Measurements from ENCODE around the gene B3GAT1.

Gene B3GAT1

GRCh38 chr11:134358165-134358855 is 53.7 kb downstream of the B3GAT1 start:
- Histone ChIP-seq H3K36me3 (replicated peaks; ENCODE audit: low read depth, low read length) (no peaks in the 10 kb centered on the region), H2AFZ (ENCODE audit: low read depth, low read length) (no peak overlapping the region), H3K4me2 (ENCODE audit: low read length) (no peak overlapping the region), H3K27me3 (ENCODE audit: low read depth, low read length) (peaks cover 23% of the 10 kb centered on the region), H3K9ac (ENCODE audit: low read length) (no peak overlapping the region), H3K27ac (ENCODE audit: low read length) (no peak overlapping the region), H3K9me3 (ENCODE audit: insufficient read depth, low read length) (no peaks in the 10 kb centered on the region), H4K20me1 (ENCODE audit: insufficient read depth, low read length) (no peaks in the 10 kb centered on the region), H3K4me1 (ENCODE audit: low read length) (peaks cover 4% of the 10 kb centered on the region; the same call in 1 of the 2 replicates), H3K79me2 (ENCODE audit: low read length) (no peaks in the 10 kb centered on the region), H3K4me3 (ENCODE audit: low read length) (no peak overlapping the region)
- no peak for TF ChIP-seq EZH2phosphoT487 (IDR thresholded peaks at IDR 0.05; ENCODE audit: low read depth)
- no peak for TF ChIP-seq CTCF (IDR thresholded peaks at IDR 0.05; ENCODE audit: low read depth, low read length)

DNA sequence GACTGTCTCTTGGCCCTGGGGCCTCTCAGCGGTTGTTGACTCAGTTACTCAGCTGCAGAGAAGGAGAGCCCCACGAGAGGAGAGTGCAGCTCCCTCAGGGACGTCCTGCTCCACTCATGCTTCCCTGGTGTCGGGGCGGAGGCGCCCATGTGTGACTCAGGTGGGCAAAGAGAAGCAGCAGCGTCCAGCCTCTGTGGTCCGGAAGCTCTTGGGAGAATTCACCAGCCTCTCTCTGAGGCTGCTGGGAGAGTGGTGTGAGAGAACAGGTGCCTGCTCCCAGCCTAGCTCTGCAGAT is 54.5 kb downstream of the B3GAT1 start:
- Histone ChIP-seq H3K27ac (ENCODE audit: low read length) (no peak overlapping the region), H3K4me2 (ENCODE audit: low read length) (no peak overlapping the region)
- no peak for TF ChIP-seq EZH2phosphoT487 (IDR thresholded peaks at IDR 0.05; ENCODE audit: low read depth)

DNA sequence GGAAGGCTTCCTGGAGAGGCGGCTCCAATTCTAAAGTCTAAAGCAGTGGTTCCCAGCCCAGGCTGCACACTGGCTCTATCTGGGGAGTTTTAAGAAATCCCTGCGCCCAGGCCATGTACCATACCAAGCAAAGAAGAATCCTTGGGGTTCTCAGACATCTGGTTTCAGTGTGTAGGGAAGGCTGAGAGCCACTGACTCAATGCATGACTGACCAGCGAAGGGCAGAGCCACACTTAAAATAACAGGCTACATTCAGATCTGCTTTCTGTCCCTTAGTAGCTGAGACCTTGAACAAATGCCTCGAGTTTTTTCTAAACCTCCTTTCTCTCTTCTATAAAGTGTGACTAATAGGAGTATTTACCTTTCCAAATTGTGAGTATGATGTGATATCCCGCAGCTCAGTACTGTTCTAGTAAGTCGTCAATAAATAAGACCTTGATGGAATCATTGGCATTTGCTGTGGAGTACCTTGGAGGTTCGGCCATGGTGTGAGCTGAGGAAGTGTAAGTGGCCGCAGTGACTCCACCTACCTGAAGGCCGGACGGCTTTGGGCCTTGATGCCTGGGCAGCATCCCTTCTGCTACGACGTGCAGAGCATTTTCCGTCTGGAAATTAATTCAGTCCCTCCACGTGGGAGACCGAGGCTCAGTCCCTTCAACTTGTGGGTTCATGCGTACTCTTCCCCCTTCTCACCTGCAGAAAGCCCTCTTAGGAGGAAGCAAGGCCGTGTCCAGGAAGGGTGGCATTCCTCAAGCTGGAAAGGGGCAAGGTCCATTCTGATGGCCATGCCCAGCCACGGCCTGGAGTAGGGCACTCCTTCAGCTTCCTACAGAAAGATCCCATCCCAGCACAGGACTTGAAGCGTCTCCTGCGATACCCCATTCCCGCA is 55.1 kb downstream of the B3GAT1 start:
- Histone ChIP-seq H3K4me2 (ENCODE audit: low read length) (no peak overlapping the region), H2AFZ (ENCODE audit: low read depth, low read length) (no peak overlapping the region), H3K36me3 (replicated peaks; ENCODE audit: low read depth, low read length) (no peaks in the 10 kb centered on the region), H3K4me3 (ENCODE audit: low read length) (no peak overlapping the region), H3K27ac (ENCODE audit: low read length) (no peak overlapping the region), H3K79me2 (ENCODE audit: low read length) (no peaks in the 10 kb centered on the region), H3K4me1 (ENCODE audit: low read length) (peaks cover 4% of the 10 kb centered on the region; the same call in 1 of the 2 replicates), H3K27me3 (ENCODE audit: low read depth, low read length) (peaks cover 23% of the 10 kb centered on the region), H4K20me1 (ENCODE audit: insufficient read depth, low read length) (no peaks in the 10 kb centered on the region), H3K9ac (ENCODE audit: low read length) (no peak overlapping the region), H3K9me3 (ENCODE audit: insufficient read depth, low read length) (no peaks in the 10 kb centered on the region)
- TF ChIP-seq EZH2phosphoT487 (IDR thresholded peaks at IDR 0.05; ENCODE audit: low read depth) (no peak), CTCF (IDR thresholded peaks at IDR 0.05; ENCODE audit: low read depth, low read length) (no peak)

More for the DNA sequence above, 54.5 kb downstream of the B3GAT1 start:
- Histone ChIP-seq H3K4me3 (ENCODE audit: low read length) (no peak overlapping the region), H3K36me3 (replicated peaks; ENCODE audit: low read depth, low read length) (no peaks in the 10 kb centered on the region), H4K20me1 (ENCODE audit: insufficient read depth, low read length) (no peaks in the 10 kb centered on the region), H2AFZ (ENCODE audit: low read depth, low read length) (no peak overlapping the region), H3K4me1 (ENCODE audit: low read length) (peaks cover 4% of the 10 kb centered on the region; the same call in 1 of the 2 replicates), H3K27me3 (ENCODE audit: low read depth, low read length) (peaks cover 23% of the 10 kb centered on the region), H3K79me2 (ENCODE audit: low read length) (no peaks in the 10 kb centered on the region), H3K9me3 (ENCODE audit: insufficient read depth, low read length) (no peaks in the 10 kb centered on the region), H3K9ac (ENCODE audit: low read length) (no peak overlapping the region)

DNA sequence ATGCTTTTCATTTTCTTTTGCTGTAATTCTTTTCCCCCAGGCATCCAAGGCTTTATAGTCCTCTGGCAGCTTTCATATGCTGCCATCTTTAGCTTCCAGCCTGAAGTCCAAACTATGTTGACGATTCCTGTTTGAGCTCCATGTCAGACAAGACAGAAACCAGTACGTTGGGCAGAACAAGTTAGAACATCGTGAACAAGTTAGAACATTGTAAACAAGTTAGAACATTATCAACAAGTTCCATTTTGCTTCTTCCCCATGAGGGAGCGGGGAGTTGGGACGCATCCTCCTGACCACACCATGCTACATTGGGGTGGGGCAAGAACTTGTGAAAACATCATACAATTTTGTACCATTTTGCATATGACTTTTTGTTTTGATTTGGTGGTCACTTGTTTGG is 56.4 kb downstream of the B3GAT1 start:
- Histone ChIP-seq H3K4me2 (ENCODE audit: low read length) (no peak overlapping the region), H4K20me1 (ENCODE audit: insufficient read depth, low read length) (no peaks in the 10 kb centered on the region), H3K27me3 (ENCODE audit: low read depth, low read length) (peaks cover 25% of the 10 kb centered on the region), H3K79me2 (ENCODE audit: low read length) (no peaks in the 10 kb centered on the region), H2AFZ (ENCODE audit: low read depth, low read length) (no peak overlapping the region), H3K27ac (ENCODE audit: low read length) (no peak overlapping the region), H3K4me3 (ENCODE audit: low read length) (no peak overlapping the region), H3K9me3 (ENCODE audit: insufficient read depth, low read length) (no peaks in the 10 kb centered on the region), H3K36me3 (replicated peaks; ENCODE audit: low read depth, low read length) (no peaks in the 10 kb centered on the region), H3K4me1 (ENCODE audit: low read length) (peaks cover 7% of the 10 kb centered on the region), H3K9ac (ENCODE audit: low read length) (no peak overlapping the region)
- TF ChIP-seq EZH2phosphoT487 (IDR thresholded peaks at IDR 0.05; ENCODE audit: low read depth), result no peak
- no peak for TF ChIP-seq CTCF (IDR thresholded peaks at IDR 0.05; ENCODE audit: low read depth, low read length)

Measured in OCI-LY3 (cell line).